ENCODE data around the gene CYTIP.
"Not testable (repeated sequence)": the region's sequence is repeated elsewhere in the genome, so short reads cannot be mapped to it uniquely, and the experiment has no call there.

CYTIP gene

DNA sequence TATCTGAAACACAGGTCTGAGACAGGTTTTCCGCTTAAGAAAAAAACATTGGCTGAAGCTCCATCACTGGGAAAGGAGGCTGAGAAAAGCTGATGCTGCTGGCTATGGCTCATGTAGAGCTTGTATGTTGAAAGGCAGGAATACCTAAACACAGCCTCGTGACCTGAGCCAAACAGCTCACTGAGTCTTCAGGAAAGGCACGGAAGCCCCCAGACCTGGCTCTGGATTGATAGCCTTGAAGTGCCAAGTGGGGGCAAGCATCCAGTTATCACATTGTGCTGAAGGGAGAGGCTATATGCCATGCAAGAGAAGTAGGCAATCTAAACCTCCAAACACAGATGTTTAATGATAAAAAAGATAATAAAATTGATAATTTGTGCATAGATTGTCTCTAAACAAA is 21.9 kb downstream of the CYTIP start:
- ATAC-seq: no peak

GRCh38 chr2:157421331-157421944 is 22.5 kb downstream of the CYTIP start:
- no peak for ATAC-seq

GRCh38 chr2:157420771-157421323 is 23.0 kb downstream of the CYTIP start:
- ATAC-seq: peak; percentile 66 to 76

GRCh38 chr2:157419031-157419575 is 24.8 kb downstream of the CYTIP start:
- no peak for ATAC-seq

- no peak for ATAC-seq
Measured at GRCh38 chr2:157418239-157418641, 25.6 kb downstream of the CYTIP start.

- no peak for ATAC-seq
Measured at GRCh38 chr2:157415591-157416101, 28.2 kb downstream of the CYTIP start.

- peak; percentile 28 to 46 for ATAC-seq
Measured at GRCh38 chr2:157414050-157414449, 29.8 kb downstream of the CYTIP start.

DNA sequence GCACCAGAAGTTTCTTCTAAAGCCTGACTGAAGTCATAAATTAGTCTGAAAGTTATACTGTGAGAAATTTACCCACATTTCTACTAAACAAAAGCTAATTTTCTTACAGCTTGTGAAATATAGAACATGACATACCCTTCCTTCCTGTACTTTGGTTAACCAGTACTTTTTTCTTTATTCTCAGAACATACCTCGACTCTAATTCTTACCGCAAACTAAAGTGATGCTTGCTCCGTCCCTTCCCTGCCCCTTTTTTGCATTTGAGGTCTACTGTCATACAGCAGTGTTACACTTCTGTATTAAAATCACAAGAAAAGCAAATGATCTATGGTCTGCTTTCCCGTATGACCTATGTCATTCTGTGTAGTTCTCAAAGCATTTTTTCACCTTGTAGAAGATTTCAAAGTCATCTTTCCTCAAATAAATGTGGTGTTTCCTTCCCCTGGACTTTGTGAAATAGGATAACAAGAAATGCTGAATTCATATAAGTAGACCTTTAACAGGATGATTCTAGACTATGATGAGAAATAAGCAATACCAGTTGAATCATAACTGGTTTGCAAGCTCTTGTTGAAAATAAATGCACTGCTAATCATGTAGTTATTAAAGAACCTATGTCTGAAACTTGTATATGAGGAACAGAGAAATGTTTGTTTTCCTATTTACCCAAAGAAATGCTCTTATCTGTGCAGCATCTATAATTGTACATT is 30.4 kb downstream of the CYTIP start:
- peak; percentile 80 to 84 for ATAC-seq

GRCh38 chr2:157411624-157412336 is 32.1 kb downstream of the CYTIP start:
- no peak for ATAC-seq

- ATAC-seq: not testable (repeated sequence)
Measured at GRCh38 chr2:157405398-157405797, 38.5 kb downstream of the CYTIP start.

- peak; percentile 99 to 100 for ATAC-seq
Measured at GRCh38 chr2:157404363-157404762, 39.5 kb downstream of the CYTIP start.

GRCh38 chr2:157402801-157403485 is 40.9 kb downstream of the CYTIP start:
- ATAC-seq: not testable (repeated sequence)

- no peak for ATAC-seq
Measured at GRCh38 chr2:157395811-157396210, 48.1 kb downstream of the CYTIP start.

GRCh38 chr2:157394928-157395327 is 49.0 kb downstream of the CYTIP start:
- ATAC-seq: no peak

DNA sequence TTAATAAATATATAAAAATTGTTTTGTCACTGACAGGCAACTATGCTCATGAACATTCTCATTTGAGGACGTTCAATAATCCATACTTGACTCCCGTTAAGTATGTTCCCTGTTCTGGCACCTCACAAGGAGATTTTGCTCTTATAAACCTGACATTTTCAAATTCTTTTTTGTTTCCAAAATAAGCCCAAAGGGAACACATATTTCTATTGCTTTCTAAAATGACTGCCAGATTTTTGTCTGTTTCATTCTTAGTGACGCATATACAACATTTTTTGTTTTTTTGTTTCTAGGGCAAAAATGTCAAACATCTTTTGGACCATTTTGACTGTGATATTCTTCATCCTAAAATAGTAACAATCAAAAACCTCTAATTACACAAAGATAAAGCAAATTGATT is 50.5 kb downstream of the CYTIP start:
- ATAC-seq: no peak

DNA sequence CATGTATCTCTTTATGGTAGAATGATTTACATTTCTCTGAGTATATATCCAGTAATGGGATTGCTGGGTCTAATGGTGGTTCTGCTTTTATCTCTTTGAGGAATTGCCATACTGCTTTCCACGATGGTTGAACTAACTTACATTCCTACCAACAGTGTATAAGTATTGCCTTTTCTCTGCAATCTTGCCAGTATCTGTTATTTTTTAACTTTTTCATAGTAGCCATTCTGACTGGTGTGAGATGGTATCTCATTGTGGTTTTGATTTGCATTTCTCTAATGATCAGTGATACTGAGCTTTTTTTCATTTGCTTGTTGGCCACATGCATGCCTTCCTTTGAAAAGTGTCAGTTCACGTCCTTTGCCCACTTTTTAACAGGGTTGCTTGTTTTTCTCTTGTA is 55.1 kb downstream of the CYTIP start:
- ATAC-seq: no peak

- no peak for ATAC-seq
Measured at GRCh38 chr2:157386747-157387146, 57.1 kb downstream of the CYTIP start.

- no peak for ATAC-seq
Measured at GRCh38 chr2:157386247-157386646, 57.6 kb downstream of the CYTIP start.

- ATAC-seq: no peak
Measured at GRCh38 chr2:157377861-157378260, 66.0 kb downstream of the CYTIP start.

- no peak for ATAC-seq
Measured at GRCh38 chr2:157376041-157376440, 67.8 kb downstream of the CYTIP start.

GRCh38 chr2:157375384-157375783 is 68.5 kb downstream of the CYTIP start:
- ATAC-seq: no peak

DNA sequence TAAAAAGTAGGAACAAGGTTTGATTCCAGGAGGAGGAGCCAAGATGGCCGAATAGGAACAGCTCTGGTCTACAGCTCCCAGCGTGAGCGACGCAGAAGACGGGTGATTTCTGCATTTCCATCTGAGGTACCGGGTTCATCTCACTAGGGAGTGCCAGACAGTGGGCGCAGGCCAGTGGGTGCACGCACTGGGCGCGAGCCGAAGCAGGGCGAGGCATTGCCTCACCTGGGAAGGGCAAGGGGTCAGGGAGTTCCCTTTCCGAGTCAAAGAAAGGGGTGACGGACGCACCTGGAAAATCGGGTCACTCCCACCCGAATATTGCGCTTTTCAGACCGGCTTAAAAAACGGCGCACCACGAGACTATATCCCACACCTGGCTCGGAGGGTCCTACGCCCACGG is 75.4 kb downstream of the CYTIP start:
- not testable (repeated sequence) for ATAC-seq

Data from activated CD4-positive, CD25-positive, alpha-beta regulatory T cell treated with anti-CD3 and anti-CD28 coated beads, Interleukin-2, amount 50 U/mL, for 24 hours (primary cell).